Measurements from ENCODE around the gene CDC14B.
A peak's percentile ranks its signal among the peaks of the same experiment; 100 is the strongest.

The CDC14B gene

GRCh38 chr9:96460470-96460869 lies 159.2 kb downstream of the CDC14B start:
- Histone ChIP-seq H3K4me3 (peak overlapping the region; percentile 12; the same call in 1 of the 2 replicates), H3K27ac (peak overlapping the region; percentile 45; the same call in 1 of the 2 replicates), H3K36me3 (ENCODE audit: insufficient read depth, low read length) (peaks cover 8% of the 10 kb centered on the region; the same call in 1 of the 2 replicates), H3K9me3 (ENCODE audit: low read depth, low read length) (no peaks in the 10 kb centered on the region), H3K9ac (ENCODE audit: insufficient read length) (peak overlapping the region; percentile 34)
- TF ChIP-seq POLR2AphosphoS5 (IDR thresholded peaks at IDR 0.05; ENCODE audit: borderline replicate concordance, low read depth, low read length), result no peak
- TF ChIP-seq FOXP2 (optimal IDR thresholded peaks at IDR 0.05; ENCODE audit: control extremely low read depth, extremely low read length, insufficient read depth), result no peak
- no peak for TF ChIP-seq EZH2 (IDR thresholded peaks at IDR 0.05)
- no peak for DNase-seq (ENCODE audit: low read depth, low spot score)

DNA sequence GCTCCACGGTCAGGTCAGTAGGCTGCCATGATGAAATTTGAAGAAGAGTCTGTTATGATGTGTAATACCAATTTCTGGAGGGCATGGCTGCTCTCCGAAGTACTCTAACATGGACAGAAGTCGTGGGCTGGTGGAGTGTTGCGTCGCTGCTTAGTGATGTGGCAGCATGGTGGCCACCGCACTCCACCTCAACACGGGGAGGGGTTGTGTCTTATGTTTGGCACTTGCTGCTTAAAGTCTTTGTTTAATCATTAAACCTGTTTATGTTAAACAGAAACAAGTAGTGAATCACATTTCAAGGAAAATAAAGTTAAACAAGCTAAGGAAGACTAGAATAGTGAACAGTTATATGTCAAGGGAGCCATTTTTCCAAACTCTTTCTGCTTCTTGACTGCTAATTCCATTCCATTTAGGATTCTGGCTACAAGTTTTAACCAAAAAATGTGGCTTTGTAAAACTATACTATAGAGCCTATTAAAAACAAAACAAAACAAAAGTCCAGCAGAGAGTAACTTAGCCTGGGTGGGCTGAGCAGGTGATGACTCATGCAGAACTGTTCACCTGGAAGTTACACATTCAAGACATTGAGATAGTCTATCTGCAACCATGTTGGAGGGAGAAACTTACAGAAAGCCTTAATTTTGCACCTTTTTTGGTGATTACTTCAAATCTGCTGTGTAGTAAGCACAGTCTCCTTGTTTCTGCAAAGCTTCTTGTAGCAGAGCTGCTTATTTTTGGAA lies 160.2 kb downstream of the CDC14B start:
- Histone ChIP-seq H3K4me3 (no peak overlapping the region), H3K36me3 (ENCODE audit: insufficient read depth, low read length) (0 out of 2 replicates have a peak, but pooled peaks cover 4% of the 10 kb centered on the region), H3K9me3 (ENCODE audit: low read depth, low read length) (no peaks in the 10 kb centered on the region), H3K9ac (ENCODE audit: insufficient read length) (no peak overlapping the region), H3K27ac (no peak overlapping the region)
- no peak for DNase-seq (ENCODE audit: low read depth, low spot score)
- TF ChIP-seq POLR2AphosphoS5 (IDR thresholded peaks at IDR 0.05; ENCODE audit: borderline replicate concordance, low read depth, low read length) (no peak), FOXP2 (optimal IDR thresholded peaks at IDR 0.05; ENCODE audit: control extremely low read depth, extremely low read length, insufficient read depth) (no peak), EZH2 (IDR thresholded peaks at IDR 0.05) (no peak)

DNA sequence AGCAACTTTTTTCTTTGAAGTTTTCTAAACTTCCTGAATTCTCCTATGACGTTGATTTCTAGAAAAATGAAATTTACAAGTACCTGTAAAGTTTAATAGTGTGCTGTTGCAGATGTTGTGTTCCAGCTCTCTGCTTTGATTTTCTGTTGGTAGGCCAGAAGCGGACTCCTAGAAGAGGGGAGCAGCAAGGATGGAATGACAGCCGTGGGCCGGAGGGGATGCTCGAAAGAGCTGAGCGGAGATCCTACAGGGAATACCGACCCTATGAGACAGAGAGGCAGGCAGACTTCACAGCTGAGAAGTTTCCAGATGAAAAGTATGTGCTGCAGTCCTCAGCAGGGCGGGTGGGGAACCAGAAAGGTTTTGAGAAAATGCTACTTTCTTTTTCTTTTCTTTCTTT lies 161.4 kb downstream of the CDC14B start:
- TF ChIP-seq EZH2 (IDR thresholded peaks at IDR 0.05) (no peak), FOXP2 (optimal IDR thresholded peaks at IDR 0.05; ENCODE audit: control extremely low read depth, extremely low read length, insufficient read depth) (no peak), POLR2AphosphoS5 (IDR thresholded peaks at IDR 0.05; ENCODE audit: borderline replicate concordance, low read depth, low read length) (no peak)
- no peak overlapping the region for H3K9ac ChIP-seq (ENCODE audit: insufficient read length)
- H3K36me3 ChIP-seq (ENCODE audit: insufficient read depth, low read length), result 0 out of 2 replicates have a peak, but pooled peaks cover 4% of the 10 kb centered on the region
- DNase-seq (ENCODE audit: low read depth, low spot score), result no peak
- no peaks in the 10 kb centered on the region for H3K9me3 ChIP-seq (ENCODE audit: low read depth, low read length)
- no peak overlapping the region for H3K4me3 ChIP-seq
- H3K27ac ChIP-seq, result no peak overlapping the region

DNA sequence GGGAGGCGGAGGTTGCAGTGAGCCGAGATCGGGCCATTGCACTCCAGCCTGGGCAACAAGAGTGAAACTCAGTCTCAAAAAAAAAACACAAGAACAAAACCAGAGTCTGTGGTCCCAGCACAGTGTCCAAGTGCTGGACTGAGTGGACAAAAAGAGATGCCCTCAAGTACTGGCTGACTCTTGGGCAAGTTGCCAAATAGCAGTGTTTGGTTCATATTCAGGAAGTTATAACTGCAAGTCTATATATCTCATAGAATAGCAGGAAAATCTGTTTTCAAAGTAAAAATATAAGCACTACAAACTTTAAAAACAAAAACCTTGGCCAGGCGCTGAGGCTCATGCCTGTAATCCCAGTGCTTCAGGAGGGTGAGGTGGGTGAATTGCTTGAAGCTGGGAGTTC lies 162.4 kb downstream of the CDC14B start:
- no peak for DNase-seq (ENCODE audit: low read depth, low spot score)
- Histone ChIP-seq H3K36me3 (ENCODE audit: insufficient read depth, low read length) (0 out of 2 replicates have a peak, but pooled peaks cover 4% of the 10 kb centered on the region), H3K9ac (ENCODE audit: insufficient read length) (no peak overlapping the region), H3K27ac (peak overlapping the region; percentile 53; the same call in 1 of the 2 replicates), H3K9me3 (ENCODE audit: low read depth, low read length) (no peaks in the 10 kb centered on the region), H3K4me3 (no peak overlapping the region)
- TF ChIP-seq EZH2 (IDR thresholded peaks at IDR 0.05), result no peak
- TF ChIP-seq FOXP2 (optimal IDR thresholded peaks at IDR 0.05; ENCODE audit: control extremely low read depth, extremely low read length, insufficient read depth), result no peak
- TF ChIP-seq POLR2AphosphoS5 (IDR thresholded peaks at IDR 0.05; ENCODE audit: borderline replicate concordance, low read depth, low read length), result no peak

DNA sequence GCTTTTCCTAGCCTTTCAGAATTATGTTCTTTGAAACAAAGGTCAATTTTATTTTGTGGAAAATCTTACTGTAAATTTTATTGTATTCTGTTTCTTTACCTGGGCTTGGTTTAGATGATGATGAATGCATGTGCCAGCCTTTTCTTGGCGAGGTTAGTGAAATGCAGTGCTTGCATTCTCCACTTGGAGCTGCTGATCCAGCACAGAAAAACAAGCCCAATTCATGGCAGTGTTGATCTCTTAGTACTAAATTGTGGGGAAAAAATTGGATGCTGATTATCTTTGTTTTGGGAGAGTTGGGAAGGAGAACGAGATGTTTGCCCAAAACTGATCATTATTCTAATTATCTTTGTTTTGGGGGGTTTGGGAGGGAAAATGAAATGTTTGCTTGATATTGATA lies 166.0 kb downstream of the CDC14B start:
- H3K9ac ChIP-seq (ENCODE audit: insufficient read length), result no peak overlapping the region
- no peaks in the 10 kb centered on the region for H3K9me3 ChIP-seq (ENCODE audit: low read depth, low read length)
- H3K36me3 ChIP-seq (ENCODE audit: insufficient read depth, low read length), result no peaks in the 10 kb centered on the region
- no peak for DNase-seq (ENCODE audit: low read depth, low spot score)
- H3K27ac ChIP-seq, result no peak overlapping the region
- TF ChIP-seq POLR2AphosphoS5 (IDR thresholded peaks at IDR 0.05; ENCODE audit: borderline replicate concordance, low read depth, low read length) (no peak), EZH2 (IDR thresholded peaks at IDR 0.05) (no peak), FOXP2 (optimal IDR thresholded peaks at IDR 0.05; ENCODE audit: control extremely low read depth, extremely low read length, insufficient read depth) (no peak)
- H3K4me3 ChIP-seq, result no peak overlapping the region

DNA sequence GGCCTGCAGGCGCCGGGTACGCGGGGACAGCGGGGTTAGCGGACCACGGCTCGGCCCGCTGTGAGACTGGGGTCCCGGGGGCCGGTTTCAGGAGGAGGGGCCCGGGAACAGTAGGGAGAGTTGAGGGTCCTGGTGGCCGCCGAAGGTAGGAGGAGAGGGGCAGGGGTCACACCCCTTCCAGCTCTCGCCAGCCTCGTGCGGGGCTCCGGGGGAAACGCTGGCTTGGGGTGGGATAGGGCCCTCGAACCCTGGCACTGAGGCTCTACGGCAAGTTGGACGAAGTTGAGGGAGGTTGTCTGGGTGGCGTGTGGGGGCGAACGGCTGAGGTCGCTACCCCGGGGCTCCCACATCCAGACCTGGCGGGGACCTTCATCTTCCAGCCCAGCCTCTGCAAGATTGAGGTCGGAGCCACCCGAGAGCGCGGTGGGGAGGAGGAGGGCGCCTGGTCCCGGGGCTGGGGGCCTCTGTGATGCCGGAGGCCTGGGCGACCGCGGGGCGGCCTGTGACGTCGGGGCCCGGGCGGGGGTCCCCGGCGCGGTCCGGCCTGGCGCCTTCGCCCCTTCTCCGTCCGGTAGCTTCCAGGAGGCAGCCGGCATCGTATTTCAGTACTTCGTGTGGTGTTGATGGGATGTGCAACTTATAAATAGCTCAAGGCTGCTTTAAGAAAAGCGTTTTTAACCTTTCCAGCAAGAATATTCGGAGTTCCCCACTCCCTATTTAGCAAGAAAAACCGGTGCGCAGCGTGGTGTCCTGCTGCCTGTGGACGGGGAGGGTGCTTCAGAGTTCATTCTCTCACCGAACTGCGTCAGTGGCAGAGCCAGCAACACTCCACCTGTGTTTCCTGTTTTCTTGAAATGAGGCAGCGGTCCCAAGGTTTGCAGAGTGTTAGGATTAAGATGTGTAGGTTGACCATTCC lies 168.8 kb downstream of the CDC14B start:
- H3K4me3 ChIP-seq, result peak overlapping the region; percentile 87
- TF ChIP-seq EZH2 (IDR thresholded peaks at IDR 0.05) (no peak), POLR2AphosphoS5 (IDR thresholded peaks at IDR 0.05; ENCODE audit: borderline replicate concordance, low read depth, low read length) (no peak), FOXP2 (optimal IDR thresholded peaks at IDR 0.05; ENCODE audit: control extremely low read depth, extremely low read length, insufficient read depth) (no peak)
- no peak for DNase-seq (ENCODE audit: low read depth, low spot score)
- H3K9me3 ChIP-seq (ENCODE audit: low read depth, low read length), result no peaks in the 10 kb centered on the region
- H3K36me3 ChIP-seq (ENCODE audit: insufficient read depth, low read length), result no peaks in the 10 kb centered on the region
- H3K9ac ChIP-seq (ENCODE audit: insufficient read length), result peak overlapping the region; percentile 71
- no peak overlapping the region for H3K27ac ChIP-seq

Measured in SK-N-MC (cell line).